DOHH2 (cell line): ENCODE measurements around the gene NCBP3.

Experiments used
- CTCF ChIP-seq: fragments of 200-600 bp; sonication (generic); IDR thresholded peaks from one replicate; pipeline ENCODE4 v1.5.1; 2014; ENCODE audit warnings: antibody characterized with exemption, mild to moderate bottlenecking, low read depth, low read length; ENCODE audit not compliant: poor library complexity, severe bottlenecking
- EZH2phosphoT487 ChIP-seq: fragments of 200-600 bp; sonication (generic); IDR thresholded peaks from 2 replicates; pipeline ENCODE4 v1.6.1; 2017; ENCODE audit warnings: borderline replicate concordance, mild to moderate bottlenecking, antibody characterized with exemption, low read length, moderate library complexity, mixed read lengths

GRCh38 chr17:3838206-3838605, 7.8 kb downstream of the NCBP3 start:
- TF ChIP-seq CTCF (no peak), EZH2phosphoT487 (no peak)
